HepG2 (cell line): ENCODE data around the gene RHBDD2. TPM values are rescaled to one million over a fixed set of nuclear protein-coding genes. Genes with fewer than 3 reads are reported as not detected.
A peak's percentile ranks its signal among the peaks of the same experiment; 100 is the strongest.

Experiments used
- ATAC-seq: fragments of 200-7000 bp; cut with Tn5 transposase; 3 replicates; pipeline ENCODE4 v1.9.1; 2020; ENCODE audit warnings: mild to moderate bottlenecking, moderate library complexity
- BruUV-seq: library from RNA; stranded (reverse); fragments of 400-500 nt; replicated peaks from 2 replicates; lab custom pipeline; 2021; lab: Mats Ljungman, UMichigan
- CTCF ChIA-PET: fragments of 300-600 bp; formaldehyde crosslinking; extraction: SDS; loops from one replicate; lab custom pipeline; 2021; ENCODE audit warnings: low total read pairs, inconsistent platforms, low intra/inter-chr PET ratio; lab: Yijun Ruan, JAX
- POLR2A ChIA-PET: fragments of 350-600 bp; sonication (Branson Sonifier 250); formaldehyde crosslinking; loops from one replicate; lab custom pipeline; 2020; ENCODE audit warnings: antibody characterized with exemption, inconsistent platforms; lab: Yijun Ruan, JAX
- DNase-seq: peaks from one replicate; pipeline ENCODE4 v3.0.0-alpha.2; 2015; ENCODE audit warnings: low spot score
- FAIRE-seq: peaks from 3 replicates; lab custom pipeline; 2011; peaks lifted over from hg19 to GRCh38; lab: Jason Lieb, UNC
- H2AFZ ChIP-seq: one replicate; pipeline ENCODE4 v1.6.1; 2011; ENCODE audit warnings: low read length, inconsistent platforms
- H3K27ac ChIP-seq: fragments of 300-600 bp; 3 replicates; pipeline ENCODE4 v1.8.0; 2011; ENCODE audit warnings: mixed run types, mild to moderate bottlenecking, mixed read lengths, low read length, inconsistent platforms; ENCODE audit not compliant: insufficient read depth; ENCODE audit errors: extremely low read length
- H3K27me3 ChIP-seq, 2 experiments: fragments of 200-600 bp in 1 of 2; 2 replicates in 1 of 2; 3 replicates in 1 of 2; pipeline versions ENCODE4 v1.6.0 to v1.8.0; 2011; ENCODE audit warnings: low read length in 2 of 2, mild to moderate bottlenecking in 2 of 2, moderate library complexity in 2 of 2, inconsistent platforms in 1 of 2; ENCODE audit not compliant: insufficient read depth in 2 of 2, control insufficient read depth in 1 of 2
- H3K36me3 ChIP-seq, 2 experiments: fragments of 200-600 bp in 1 of 2; replicated peaks in 1 of 2; 2 replicates in 1 of 2; 3 replicates in 1 of 2; pipeline versions ENCODE4 v1.5.1 to v1.8.0; 2011; ENCODE audit warnings: low read length in 2 of 2, inconsistent platforms in 1 of 2; ENCODE audit not compliant: insufficient read depth in 2 of 2, control insufficient read depth in 1 of 2
- H3K4me1 ChIP-seq: 2 replicates; pipeline ENCODE4 v1.5.1; 2012; ENCODE audit warnings: low read length, inconsistent platforms; ENCODE audit not compliant: insufficient read depth
- H3K4me2 ChIP-seq: 2 replicates; pipeline ENCODE4 v1.6.0; 2011; ENCODE audit warnings: low read depth, low read length, inconsistent platforms
- H3K4me3 ChIP-seq, 3 experiments: fragments of 200-600 bp in 1 of 3; sonication (generic), shearing (Covaris generic) in 1 of 3; replicated peaks in 1 of 3; 2 replicates each; pipeline ENCODE4 v1.5.1; 2011 to 2016; ENCODE audit warnings: low read length in 3 of 3, inconsistent platforms in 2 of 3, low read depth in 2 of 3, mild to moderate bottlenecking in 2 of 3, control low read depth in 1 of 3, mixed read lengths in 1 of 3; ENCODE audit not compliant: insufficient read depth in 1 of 3
- H3K79me2 ChIP-seq: one replicate; pipeline ENCODE4 v1.6.1; 2011; ENCODE audit warnings: low read length, inconsistent platforms; ENCODE audit not compliant: insufficient read depth
- H3K9ac ChIP-seq: 2 replicates; pipeline ENCODE4 v1.6.0; 2011; ENCODE audit warnings: mild to moderate bottlenecking, low read depth, low read length, inconsistent platforms; ENCODE audit not compliant: insufficient read depth
- H3K9me3 ChIP-seq: 2 replicates; pipeline ENCODE4 v1.5.1; 2012; ENCODE audit warnings: mild to moderate bottlenecking, low read length
- H4K20me1 ChIP-seq: 2 replicates; pipeline ENCODE4 v1.6.0; 2011; ENCODE audit warnings: inconsistent platforms, mild to moderate bottlenecking, low read length, moderate library complexity; ENCODE audit not compliant: insufficient read depth
- CREM ChIP-seq, 2 experiments: sonication (generic) in 1 of 2; formaldehyde crosslinking in 1 of 2; IDR thresholded peaks; 2 replicates each; pipeline versions ENCODE4 v1.4.0 to v1.6.1; 2016 to 2020; ENCODE audit warnings: antibody characterized with exemption in 1 of 2, mild to moderate bottlenecking in 1 of 2, missing genetic modification reagents in 1 of 2
- HNRNPL ChIP-seq: fragments of 200-400 bp; formaldehyde crosslinking; IDR thresholded peaks from 2 replicates; pipeline ENCODE4 v1.6.1; 2017; ENCODE audit warnings: mild to moderate bottlenecking, low read depth, low read length
- KMT2A ChIP-seq: sonication (generic); formaldehyde crosslinking; IDR thresholded peaks from 2 replicates; pipeline ENCODE4 v1.4.0; 2020; ENCODE audit warnings: missing genetic modification reagents
- MTF2 ChIP-seq: sonication (generic); formaldehyde crosslinking; IDR thresholded peaks from 2 replicates; pipeline ENCODE4 v1.5.0; 2020; ENCODE audit warnings: missing genetic modification reagents, borderline replicate concordance
- PRDM4 ChIP-seq: sonication (generic); formaldehyde crosslinking; IDR thresholded peaks from 2 replicates; pipeline ENCODE4 v1.9.0; 2021; ENCODE audit warnings: missing genetic modification reagents, borderline replicate concordance
- SIN3A ChIP-seq: IDR thresholded peaks from 2 replicates; pipeline ENCODE4 v1.6.1; 2011; ENCODE audit warnings: low read depth, mild to moderate bottlenecking, control low read depth, low read length, borderline replicate concordance
- UBTF ChIP-seq: sonication (generic); formaldehyde crosslinking; IDR thresholded peaks from 2 replicates; pipeline ENCODE4 v1.4.0; 2020; ENCODE audit warnings: mild to moderate bottlenecking, missing genetic modification reagents
- ZFX ChIP-seq: sonication (generic); formaldehyde crosslinking; IDR thresholded peaks from 2 replicates; pipeline ENCODE4 v1.4.0; 2020; ENCODE audit warnings: mild to moderate bottlenecking, low read depth, missing genetic modification reagents, moderate library complexity
- ZNF207 ChIP-seq: fragments of 450-650 bp; IDR thresholded peaks from 2 replicates; pipeline ENCODE4 v1.6.1; 2016; ENCODE audit warnings: antibody characterized with exemption, borderline replicate concordance
- ZNF329 ChIP-seq: sonication (generic); formaldehyde crosslinking; IDR thresholded peaks from 2 replicates; pipeline ENCODE4 v1.9.0; 2021; ENCODE audit warnings: low read depth, mild to moderate bottlenecking, missing genetic modification reagents
- ZNF839 ChIP-seq: sonication (generic); formaldehyde crosslinking; IDR thresholded peaks from 2 replicates; pipeline ENCODE4 v1.4.0; 2020; ENCODE audit warnings: missing genetic modification reagents, mild to moderate bottlenecking, borderline replicate concordance
- ZZZ3 ChIP-seq: sonication (generic); formaldehyde crosslinking; IDR thresholded peaks from 2 replicates; pipeline ENCODE4 v1.4.0; 2020; ENCODE audit warnings: missing genetic modification reagents, mild to moderate bottlenecking, borderline replicate concordance
- WGBS: methylation state at CpG from one replicate; pipeline ENCODE4 v1.1.6; 2017; ENCODE audit warnings: low lambda C conversion rate; 5-methylcytosine and 5-hydroxymethylcytosine counted together
- in situ Hi-C: cut with HindIII; loops from 2 replicates; pipeline ENCODE4 v1.10.0; 2017; ENCODE audit warnings: low pct_unique_long_range_greater_than_20kb; ENCODE audit not compliant: extremely low pct_ligation_motif_present
- intact Hi-C: fragments of 100-400 bp; cut with micrococcal nuclease; formaldehyde crosslinking; loops from one replicate; pipeline ENCODE4 v1.10.0; 2022; ENCODE audit not compliant: unreplicated experiment
- polyA plus RNA-seq, 8 experiments: library from polyadenylated mRNA; depleted of rRNA in 3 of 8; stranded (reverse) in 7 of 8; unstranded in 1 of 8; fragments of >200 nt; fragmentation: Illumina TruSeq in 4 of 8; extraction: Trizol in 4 of 8; gene quantifications; 2 replicates each; pipeline versions ENCODE4 v1.2.1 to v1.2.3, GENCODE V29; 2011 to 2016; ENCODE audit warnings: low read depth in 4 of 8, missing spikeins in 1 of 8, mixed read lengths in 1 of 8; ENCODE audit not compliant: insufficient read depth in 1 of 8
- total RNA-seq, 5 experiments: library from RNA; depleted of rRNA; stranded (reverse); fragments of >200 nt; fragmentation: Illumina TruSeq; extraction: Trizol; gene quantifications; 2 replicates each; pipeline ENCODE4 v1.2.3, GENCODE V29; 2016; ENCODE audit warnings: low read depth in 1 of 5
- TF ChIP-seq, protein P1 (sequence below): sonication (generic); formaldehyde crosslinking; IDR thresholded peaks from 2 replicates; pipeline ENCODE4 v1.4.0; 2020; ENCODE audit warnings: missing genetic modification reagents
- TF ChIP-seq, protein P2 (sequence below): sonication (generic); formaldehyde crosslinking; IDR thresholded peaks from 2 replicates; pipeline ENCODE4 v1.5.0; 2020; ENCODE audit warnings: mild to moderate bottlenecking, missing genetic modification reagents

RHBDD2 gene
- total and polyA plus RNA-seq, 2 of the 13 experiments (the other 11 are each of a cell fraction or from before 2014, with no cell fraction given) = 23.1 to 26.4 TPM

DNA sequence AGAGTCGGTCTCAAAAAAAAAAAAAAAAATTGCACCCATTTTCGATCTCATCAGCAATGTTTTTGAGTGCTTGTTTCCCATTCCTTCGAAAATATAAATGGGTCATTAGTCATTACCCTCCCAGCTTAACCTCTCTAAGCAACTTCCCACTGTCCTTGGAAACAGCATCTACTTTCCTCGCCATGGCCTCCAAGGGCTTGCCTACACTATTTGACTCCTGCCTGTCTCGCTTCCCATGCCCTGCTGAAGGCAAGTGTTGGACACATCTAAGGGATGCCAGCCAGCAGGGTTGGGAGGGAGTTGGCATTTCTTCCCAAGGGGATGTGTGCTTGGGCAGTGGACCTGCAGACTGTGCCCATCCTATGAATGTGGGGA is 12.7 kb upstream of the RHBDD2 start:
- H3K79me2 ChIP-seq = no peaks in the 10 kb centered on the region
- no peak for TF ChIP-seq PRDM4 (CRISPR knock-in tag)
- TF ChIP-seq ZZZ3 = no peak
- no peak for TF ChIP-seq ZNF329 (CRISPR knock-in tag)
- 0 out of 2 replicates have a peak, but pooled peaks have one; percentile 32 for TF ChIP-seq HNRNPL
- TF ChIP-seq UBTF (CRISPR knock-in tag) = peak; percentile 34; the same call in 1 of the 2 replicates
- TF ChIP-seq, protein P1, sequence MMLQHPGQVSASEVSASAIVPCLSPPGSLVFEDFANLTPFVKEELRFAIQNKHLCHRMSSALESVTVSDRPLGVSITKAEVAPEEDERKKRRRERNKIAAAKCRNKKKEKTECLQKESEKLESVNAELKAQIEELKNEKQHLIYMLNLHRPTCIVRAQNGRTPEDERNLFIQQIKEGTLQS (CRISPR knock-in tag) = no peak
- no peak for TF ChIP-seq CREM (IDR thresholded peaks at IDR 0.05)
- TF ChIP-seq CREM (CRISPR knock-in tag; IDR thresholded peaks at IDR 0.05) = no peak
- TF ChIP-seq KMT2A (CRISPR knock-in tag) = no peak
- 0 out of 2 replicates have a peak, but pooled peaks have one; percentile 12 for TF ChIP-seq MTF2 (CRISPR knock-in tag)
- TF ChIP-seq ZNF207 = no peak
- TF ChIP-seq SIN3A = no peak
- TF ChIP-seq ZFX (CRISPR knock-in tag) = no peak
- TF ChIP-seq, protein P2, sequence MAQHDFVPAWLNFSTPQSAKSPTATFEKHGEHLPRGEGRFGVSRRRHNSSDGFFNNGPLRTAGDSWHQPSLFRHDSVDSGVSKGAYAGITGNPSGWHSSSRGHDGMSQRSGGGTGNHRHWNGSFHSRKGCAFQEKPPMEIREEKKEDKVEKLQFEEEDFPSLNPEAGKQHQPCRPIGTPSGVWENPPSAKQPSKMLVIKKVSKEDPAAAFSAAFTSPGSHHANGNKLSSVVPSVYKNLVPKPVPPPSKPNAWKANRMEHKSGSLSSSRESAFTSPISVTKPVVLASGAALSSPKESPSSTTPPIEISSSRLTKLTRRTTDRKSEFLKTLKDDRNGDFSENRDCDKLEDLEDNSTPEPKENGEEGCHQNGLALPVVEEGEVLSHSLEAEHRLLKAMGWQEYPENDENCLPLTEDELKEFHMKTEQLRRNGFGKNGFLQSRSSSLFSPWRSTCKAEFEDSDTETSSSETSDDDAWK (CRISPR knock-in tag) = no peak
- no peak; the same call in 1 of the 2 replicates for TF ChIP-seq ZNF839 (CRISPR knock-in tag)
- H3K9me3 ChIP-seq = no peaks in the 10 kb centered on the region
- no peak overlapping the region for H3K9ac ChIP-seq
- ATAC-seq (peak; percentile 50), DNase-seq (no peak), FAIRE-seq (no peak)
- H3K27ac ChIP-seq = no peak overlapping the region
- WGBS = 6% methylated on average over 5 of the region's 5 CpGs
- H3K4me1 ChIP-seq = peaks cover 19% of the 10 kb centered on the region
- no TSS peak for BruUV-seq
- no peaks in the 10 kb centered on the region for H3K36me3 ChIP-seq
- H2AFZ ChIP-seq = no peak overlapping the region
- CTCF ChIA-PET = interaction anchor here (0.7 to 3.6 kb wide), 2 partner anchors 106 to 154 kb away, joined by 4 to 39 read pairs; no protein-coding TSS in a partner anchor
- POLR2A ChIA-PET = interaction anchor here (1.3 to 2.1 kb wide), 5 partner anchors 40 to 154 kb away, joined by 5 to 17 read pairs (median 10); partner anchors contain the start of gene POR
- intact Hi-C loops (loop anchor here (1.0 to 2.0 kb wide), 3 partner anchors 55 to 154 kb away; no protein-coding TSS in a partner anchor), in situ Hi-C loops (loop anchor here (5.0 kb wide), 1 partner anchor 151 kb away; no protein-coding TSS in a partner anchor)
- H3K27me3 ChIP-seq = no peaks in the 10 kb centered on the region
- H3K4me2 ChIP-seq = peak overlapping the region; percentile 84
- H3K4me3 ChIP-seq = no peak overlapping the region
- no peaks in the 10 kb centered on the region for H4K20me1 ChIP-seq
